ENCODE results near the gene FREM1.

GRCh38 chr9:14902561-14902960, 7.7 kb downstream of the FREM1 start:
- no peak for TF ChIP-seq CTCF (conservative IDR thresholded peaks at IDR 0.05; ENCODE audit: low read length)
- TF ChIP-seq EZH2phosphoT487 (IDR thresholded peaks at IDR 0.05; ENCODE audit: borderline replicate concordance, low read depth, low read length): no peak

Measured in OCI-LY7 (cell line).